ENCODE measurements around the gene MAP2K4.

DNA sequence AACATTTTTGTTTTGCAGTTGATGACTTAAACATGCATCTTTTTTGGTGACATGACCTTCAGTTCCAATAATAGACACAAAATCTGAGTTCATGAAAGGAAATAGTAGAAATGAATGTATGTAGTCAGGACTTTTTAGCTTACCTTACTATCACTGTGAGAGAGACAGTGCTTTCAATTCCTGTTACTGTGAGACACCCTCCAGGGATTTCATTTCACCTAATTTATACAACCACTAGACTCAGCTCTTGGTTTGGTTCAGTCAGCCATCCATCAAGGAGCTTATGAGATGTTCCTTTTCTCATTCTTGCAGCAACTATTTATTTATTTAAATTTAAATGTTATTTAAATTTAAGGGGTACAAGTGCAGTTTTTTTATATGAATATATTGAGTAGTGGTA is 77.9 kb downstream of the MAP2K4 start:
- TF ChIP-seq, protein P1, sequence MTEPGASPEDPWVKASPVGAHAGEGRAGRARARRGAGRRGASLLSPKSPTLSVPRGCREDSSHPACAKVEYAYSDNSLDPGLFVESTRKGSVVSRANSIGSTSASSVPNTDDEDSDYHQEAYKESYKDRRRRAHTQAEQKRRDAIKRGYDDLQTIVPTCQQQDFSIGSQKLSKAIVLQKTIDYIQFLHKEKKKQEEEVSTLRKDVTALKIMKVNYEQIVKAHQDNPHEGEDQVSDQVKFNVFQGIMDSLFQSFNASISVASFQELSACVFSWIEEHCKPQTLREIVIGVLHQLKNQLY (CRISPR knock-in tag; IDR thresholded peaks at IDR 0.05): no peak
- TF ChIP-seq FOXK1 (CRISPR knock-in tag; IDR thresholded peaks at IDR 0.05): no peak
